H9 (cell line): ENCODE results near the gene PPP2R5B. TPM values are rescaled to one million over a fixed set of nuclear protein-coding genes. Genes with fewer than 3 reads are reported as not detected.

Source experiments
- DNase-seq: peaks from one replicate; pipeline ENCODE4 v3.0.0-alpha.2; 2017
- H2AFZ ChIP-seq: one replicate; pipeline ENCODE4 v1.6.1; 2013; ENCODE audit warnings: mild to moderate bottlenecking, low read length, control low read depth, moderate library complexity
- H2AK5ac ChIP-seq: 2 replicates; pipeline ENCODE4 v1.6.1; 2013; ENCODE audit warnings: low read length, control low read depth, mixed read lengths; ENCODE audit not compliant: insufficient read length
- H2BK120ac ChIP-seq: one replicate; pipeline ENCODE4 v1.6.1; 2013; ENCODE audit warnings: low read depth, mild to moderate bottlenecking, low read length, control low read depth, inconsistent platforms; ENCODE audit not compliant: poor library complexity, severe bottlenecking
- H2BK12ac ChIP-seq: 2 replicates; pipeline ENCODE4 v1.6.1; 2013; ENCODE audit warnings: low read length, control low read depth, mixed read lengths, low read depth; ENCODE audit not compliant: insufficient read length
- H2BK15ac ChIP-seq: 2 replicates; pipeline ENCODE4 v1.6.1; 2013; ENCODE audit warnings: low read depth, low read length, control low read depth
- H2BK20ac ChIP-seq: one replicate; pipeline ENCODE4 v1.6.1; 2013; ENCODE audit warnings: low read depth, mild to moderate bottlenecking, low read length, control low read depth, inconsistent platforms; ENCODE audit not compliant: poor library complexity, severe bottlenecking
- H2BK5ac ChIP-seq: 2 replicates; pipeline ENCODE4 v1.6.1; 2013; ENCODE audit warnings: low read length, control low read depth, mixed read lengths; ENCODE audit not compliant: insufficient read length
- H3K14ac ChIP-seq: 2 replicates; pipeline ENCODE4 v1.6.1; 2013; ENCODE audit warnings: low read length, control low read depth; ENCODE audit not compliant: insufficient read depth
- H3K18ac ChIP-seq: 2 replicates; pipeline ENCODE4 v1.6.1; 2013; ENCODE audit warnings: low read depth, mild to moderate bottlenecking, mixed read lengths, low read length, control low read depth; ENCODE audit not compliant: insufficient read length
- H3K23ac ChIP-seq: 2 replicates; pipeline ENCODE4 v1.6.1; 2013; ENCODE audit warnings: low read length, control low read depth, mixed read lengths, low read depth; ENCODE audit not compliant: insufficient read length
- H3K23me2 ChIP-seq: 2 replicates; pipeline ENCODE4 v1.6.1; 2013; ENCODE audit warnings: low read depth, mild to moderate bottlenecking, mixed read lengths, low read length, control low read depth; ENCODE audit not compliant: insufficient read length, poor library complexity, severe bottlenecking
- H3K27ac ChIP-seq: 2 replicates; pipeline ENCODE4 v1.5.1; 2013; ENCODE audit warnings: low read length, control low read depth, mixed read lengths, low read depth; ENCODE audit not compliant: insufficient read length
- H3K27me3 ChIP-seq: 2 replicates; pipeline ENCODE4 v1.6.1; 2013; ENCODE audit warnings: low read length, control low read depth, inconsistent platforms; ENCODE audit not compliant: insufficient read depth
- H3K4ac ChIP-seq: 2 replicates; pipeline ENCODE4 v1.6.1; 2013; ENCODE audit warnings: low read depth, mild to moderate bottlenecking, control low read depth, inconsistent platforms, low read length, moderate library complexity
- H3K4me1 ChIP-seq: 2 replicates; pipeline ENCODE4 v1.6.1; 2013; ENCODE audit warnings: low read length, control low read depth, inconsistent platforms; ENCODE audit not compliant: insufficient read depth
- H3K4me2 ChIP-seq: 2 replicates; pipeline ENCODE4 v1.6.1; 2013; ENCODE audit warnings: low read length, control low read depth, mixed read lengths; ENCODE audit not compliant: insufficient read length, insufficient read depth
- H3K56ac ChIP-seq: 2 replicates; pipeline ENCODE4 v1.6.1; 2013; ENCODE audit warnings: low read depth, mild to moderate bottlenecking, mixed read lengths, low read length, control low read depth; ENCODE audit not compliant: insufficient read length
- H3K79me1 ChIP-seq: 2 replicates; pipeline ENCODE4 v1.6.1; 2013; ENCODE audit warnings: low read depth, mild to moderate bottlenecking, moderate library complexity, low read length, control low read depth, inconsistent platforms; ENCODE audit not compliant: insufficient read depth, poor library complexity, severe bottlenecking
- H3K79me2 ChIP-seq: 2 replicates; pipeline ENCODE4 v1.6.1; 2013; ENCODE audit warnings: low read length, control low read depth, inconsistent platforms; ENCODE audit not compliant: insufficient read depth
- H3K9ac ChIP-seq: 2 replicates; pipeline ENCODE4 v1.6.1; 2013; ENCODE audit warnings: low read length, control low read depth, mixed read lengths; ENCODE audit not compliant: insufficient read length; ENCODE audit errors: extremely low read depth
- H3K9me3 ChIP-seq: one replicate; pipeline ENCODE4 v1.6.1; 2013; ENCODE audit warnings: low read depth, low read length, inconsistent platforms; ENCODE audit not compliant: control insufficient read depth
- H3T11ph ChIP-seq: one replicate; pipeline ENCODE4 v1.6.1; 2013; ENCODE audit warnings: mild to moderate bottlenecking, low read length, control low read depth, inconsistent platforms
- H4K20me1 ChIP-seq: one replicate; pipeline ENCODE4 v1.6.1; 2013; ENCODE audit not compliant: control insufficient read depth, insufficient read length, insufficient read depth
- H4K5ac ChIP-seq: 2 replicates; pipeline ENCODE4 v1.6.1; 2013; ENCODE audit warnings: low read depth, mild to moderate bottlenecking, mixed read lengths, low read length, control low read depth; ENCODE audit not compliant: insufficient read length
- H4K8ac ChIP-seq: replicated peaks from 2 replicates; pipeline ENCODE4 v1.6.1; 2013; ENCODE audit warnings: low read length, control low read depth, mixed read lengths, low read depth; ENCODE audit not compliant: insufficient read length
- H4K91ac ChIP-seq: 2 replicates; pipeline ENCODE4 v1.6.1; 2013; ENCODE audit warnings: low read depth, mild to moderate bottlenecking, moderate library complexity, mixed read lengths, low read length, control low read depth; ENCODE audit not compliant: insufficient read length
- H3K27ac Mint-ChIP-seq, 3 experiments: 2 replicates in 2 of 3; 3 replicates in 1 of 3; pipeline ENCODE4 v1.8.0; 2020 to 2021; ENCODE audit warnings: mixed read lengths in 3 of 3, mild to moderate bottlenecking in 1 of 3, moderate library complexity in 1 of 3
- H3K27me3 Mint-ChIP-seq: 2 replicates; pipeline ENCODE4 v1.8.0; 2021; ENCODE audit warnings: low read depth, mild to moderate bottlenecking, moderate library complexity, mixed read lengths
- H3K36me3 Mint-ChIP-seq, 3 experiments: 2 replicates in 2 of 3; 3 replicates in 1 of 3; pipeline ENCODE4 v1.8.0; 2020 to 2021; ENCODE audit warnings: low read depth in 3 of 3, mixed read lengths in 3 of 3; ENCODE audit not compliant: insufficient read depth in 1 of 3
- H3K4me1 Mint-ChIP-seq, 2 experiments: 2 replicates each; pipeline ENCODE4 v1.8.0; 2020; ENCODE audit warnings: mixed read lengths in 2 of 2
- H3K4me3 Mint-ChIP-seq, 2 experiments: 2 replicates in 1 of 2; 3 replicates in 1 of 2; pipeline ENCODE4 v1.8.0; 2020 to 2021; ENCODE audit warnings: mild to moderate bottlenecking in 2 of 2, mixed read lengths in 2 of 2, moderate library complexity in 1 of 2
- H3K9me3 Mint-ChIP-seq, 2 experiments: 2 replicates in 1 of 2; 3 replicates in 1 of 2; pipeline ENCODE4 v1.8.0; 2020; ENCODE audit warnings: mild to moderate bottlenecking in 2 of 2, mixed read lengths in 2 of 2, moderate library complexity in 1 of 2
- CTCF ChIP-seq: fragments of 200-600 bp; sonication (generic); conservative IDR thresholded peaks from 3 replicates; pipeline ENCODE4 v1.8.0; 2021; ENCODE audit warnings: antibody characterized with exemption, mild to moderate bottlenecking
- WGBS: extraction: QIAGEN DNeasy Blood & Tissue Kit; methylation state at CpG from one replicate; pipeline ENCODE4 v1.1.7; 2013; ENCODE audit warnings: missing lambda C conversion rate, low lambda C conversion rate, mixed read lengths; ENCODE audit not compliant: insufficient read length; ENCODE audit errors: extremely low coverage; 5-methylcytosine and 5-hydroxymethylcytosine counted together
- total RNA-seq: library from RNA; stranded (reverse); gene quantifications from 2 replicates; pipeline ENCODE4 v1.2.1, GENCODE V29; 2021

PPP2R5B gene
- total RNA-seq, 1 experiment from 2014 or later, result 6.3 TPM

GRCh38 chr11:64914123-64914522 lies 10.4 kb upstream of the PPP2R5B start:
- no peaks in the 10 kb centered on the region for H3K79me1 ChIP-seq

More at GRCh38 chr11:64914123-64914522, 10.4 kb upstream of the PPP2R5B start:
- peaks cover 18 to 22% of the 10 kb centered on the region in 2 experiments for H3K4me1 Mint-ChIP-seq
- WGBS, result no CpG with 5 or more reads among the region's 17 CpGs
- H3K4ac ChIP-seq, result no peak overlapping the region
- no peak overlapping the region for H3K56ac ChIP-seq
- no peak overlapping the region for H3K4me2 ChIP-seq
- H3K36me3 Mint-ChIP-seq, result peaks cover 8 to 31% (median 22%) of the 10 kb centered on the region in 3 experiments; a peak in 6 of 7 replicates
- no peak overlapping the region for H2BK120ac ChIP-seq
- no peak for DNase-seq
- H4K5ac ChIP-seq, result no peak overlapping the region
- no peak overlapping the region for H2AFZ ChIP-seq
- H3K9me3 Mint-ChIP-seq, result no peaks in the 10 kb centered on the region
- no peaks in the 10 kb centered on the region for H3K4me1 ChIP-seq
- H2BK5ac ChIP-seq, result no peak overlapping the region
- no peaks in the 10 kb centered on the region for H3K9me3 ChIP-seq
- no peaks in the 10 kb centered on the region for H3K79me2 ChIP-seq
- no peaks in the 10 kb centered on the region for H3K27me3 ChIP-seq
- H3K9ac ChIP-seq, result no peak overlapping the region
- H3K18ac ChIP-seq, result no peak overlapping the region
- no peak overlapping the region for H3K23ac ChIP-seq
- TF ChIP-seq CTCF, result no peak
- no peak overlapping the region for H2BK15ac ChIP-seq
- H3K14ac ChIP-seq, result no peak overlapping the region
- no peak overlapping the region for H2BK20ac ChIP-seq
- no peak overlapping the region for H3K27ac ChIP-seq
- H2BK12ac ChIP-seq, result no peak overlapping the region
- H2AK5ac ChIP-seq, result no peak overlapping the region
- H4K8ac ChIP-seq, result no peak overlapping the region
- H3K27ac Mint-ChIP-seq, result 0 out of 7 replicates have a peak overlapping the region, but pooled peaks of 1 of the 3 experiments have one; percentile 55
- no peak overlapping the region for H4K91ac ChIP-seq
- peaks cover 10% of the 10 kb centered on the region for H3K23me2 ChIP-seq
- no peaks in the 10 kb centered on the region for H4K20me1 ChIP-seq
- H3K27me3 Mint-ChIP-seq, result no peaks in the 10 kb centered on the region
- no peak overlapping the region for H3T11ph ChIP-seq
- no peak overlapping the region for H3K4me3 Mint-ChIP-seq
